Vagina (tissue), 2 donors: ENCODE data around the gene GEN1. TPM values are rescaled to one million over a fixed set of nuclear protein-coding genes. Genes with fewer than 3 reads are reported as not detected.

ENCODE experiments used
- DNase-seq, 2 donors: peaks; one replicate each; pipeline ENCODE4 v3.0.0-alpha.2; 2017; ENCODE audit errors: extremely low spot score in 2 of 2
- H3K27ac ChIP-seq: fragments of 200-600 bp; sonication (generic); one replicate; pipeline ENCODE4 v1.5.1; 2019
- H3K27me3 ChIP-seq: fragments of 200-600 bp; sonication (generic); one replicate; pipeline ENCODE4 v1.5.1; 2019
- H3K36me3 ChIP-seq, 2 donors: fragments of 200-600 bp; sonication (generic); one replicate each; pipeline ENCODE4 v1.5.1; 2017 to 2019
- H3K4me1 ChIP-seq: fragments of 200-600 bp; sonication (generic); one replicate; pipeline ENCODE4 v1.5.1; 2019
- H3K4me3 ChIP-seq, 2 donors: fragments of 200-600 bp; sonication (generic); 1 replicate in 1 of 2; 2 replicates in 1 of 2; pipeline ENCODE4 v1.5.1; 2016 to 2019
- H3K9me3 ChIP-seq: fragments of 200-600 bp; sonication (generic); one replicate; pipeline ENCODE4 v1.5.1; 2019
- CTCF ChIP-seq, 3 experiments: fragments of 450-650 bp in 2 of 3; fragments of 200-600 bp in 1 of 3; sonication (generic) in 1 of 3; IDR thresholded peaks; one replicate each; pipeline ENCODE4 v1.5.1; 2017 to 2019; ENCODE audit warnings: antibody characterized with exemption in 3 of 3, mild to moderate bottlenecking in 2 of 3, moderate library complexity in 2 of 3
- POLR2A ChIP-seq, 2 donors: fragments of 450-650 bp; IDR thresholded peaks; one replicate each; pipeline ENCODE4 v1.6.1; 2017; ENCODE audit warnings: antibody characterized with exemption in 2 of 2, mild to moderate bottlenecking in 2 of 2, moderate library complexity in 2 of 2
- POLR2AphosphoS5 ChIP-seq, 2 donors: sonication (generic); formaldehyde crosslinking; IDR thresholded peaks; one replicate each; pipeline ENCODE4 v1.9.0; 2017; ENCODE audit warnings: antibody characterized with exemption in 2 of 2, mild to moderate bottlenecking in 2 of 2, low read depth in 1 of 2; ENCODE audit not compliant: insufficient read depth in 1 of 2
- intact Hi-C: fragments of 100-400 bp; cut with DNase I; formaldehyde crosslinking; loops from one replicate; pipeline ENCODE4 v1.15.1; 2023
- total RNA-seq: library from RNA; depleted of rRNA; stranded (reverse); fragments of >200 nt; gene quantifications from one replicate; pipeline ENCODE4 v1.2.3, GENCODE V29; 2016

Gene GEN1
- total RNA-seq, 1 donor from 2014 or later: 9.6 TPM

- DNase-seq: no peak
- Histone ChIP-seq H3K36me3 (no peaks in the 10 kb centered on the region), H3K27ac (no peak overlapping the region), H3K9me3 (no peaks in the 10 kb centered on the region), H3K27me3 (no peaks in the 10 kb centered on the region), H3K4me1 (peaks cover 25% of the 10 kb centered on the region), H3K4me3 (no peak overlapping the region)
- TF ChIP-seq POLR2A (IDR thresholded peaks at IDR 0.05) (no peak), CTCF (IDR thresholded peaks at IDR 0.05) (no peak), POLR2AphosphoS5 (IDR thresholded peaks at IDR 0.05; ENCODE audit: insufficient read depth in 1 of 2, low read depth in 1 of 2) (no peak)
- intact Hi-C loops: no loop called here
These were observed 61.7 kb downstream of the GEN1 start for GRCh38 chr2:17815468-17816184.

GRCh38 chr2:17816396-17817245 lies 62.7 kb downstream of the GEN1 start, which contains the start of gene MSGN1:
MSGN1 (plus strand) TSS chr2:17816460; CDS start chr2:17816519, 59 bp downstream.
- Histone ChIP-seq H3K4me3 (no peak within 1 kb of the TSS), H3K36me3 (no peaks in the 10 kb centered on the region), H3K4me1 (peaks cover 25% of the 10 kb centered on the region), H3K27ac (peak within 1 kb of the TSS; percentile 39), H3K27me3 (no peaks in the 10 kb centered on the region), H3K9me3 (no peaks in the 10 kb centered on the region)
- no peak for TF ChIP-seq CTCF (IDR thresholded peaks at IDR 0.05)
- TF ChIP-seq POLR2AphosphoS5 (IDR thresholded peaks at IDR 0.05; ENCODE audit: insufficient read depth in 1 of 2, low read depth in 1 of 2): no peak
- TF ChIP-seq POLR2A (IDR thresholded peaks at IDR 0.05): no peak
- intact Hi-C loops: no loop called here
- DNase-seq: no peak

GRCh38 chr2:17818235-17818815 lies 64.4 kb downstream of the GEN1 start:
- H3K4me1 ChIP-seq: peaks cover 24% of the 10 kb centered on the region

GRCh38 chr2:17821080-17821479 lies 67.1 kb downstream of the GEN1 start:
- no peak for DNase-seq
- TF ChIP-seq POLR2AphosphoS5 (IDR thresholded peaks at IDR 0.05; ENCODE audit: insufficient read depth in 1 of 2, low read depth in 1 of 2) (no peak), CTCF (IDR thresholded peaks at IDR 0.05) (no peak), POLR2A (IDR thresholded peaks at IDR 0.05) (no peak)
- Histone ChIP-seq H3K4me3 (no peak overlapping the region), H3K9me3 (no peaks in the 10 kb centered on the region), H3K36me3 (no peaks in the 10 kb centered on the region), H3K27ac (no peak overlapping the region), H3K27me3 (no peaks in the 10 kb centered on the region), H3K4me1 (peaks cover 6% of the 10 kb centered on the region)
- intact Hi-C loops: no loop called here

More at GRCh38 chr2:17818235-17818815, 64.4 kb downstream of the GEN1 start:
- intact Hi-C loops: no loop called here
- Histone ChIP-seq H3K27ac (no peak overlapping the region), H3K27me3 (no peaks in the 10 kb centered on the region), H3K36me3 (no peaks in the 10 kb centered on the region), H3K9me3 (no peaks in the 10 kb centered on the region), H3K4me3 (no peak overlapping the region)
- TF ChIP-seq CTCF (IDR thresholded peaks at IDR 0.05) (no peak), POLR2AphosphoS5 (IDR thresholded peaks at IDR 0.05; ENCODE audit: insufficient read depth in 1 of 2, low read depth in 1 of 2) (no peak), POLR2A (IDR thresholded peaks at IDR 0.05) (no peak)
- DNase-seq: no peak
